ENCODE results near the gene ESR2.

DNA sequence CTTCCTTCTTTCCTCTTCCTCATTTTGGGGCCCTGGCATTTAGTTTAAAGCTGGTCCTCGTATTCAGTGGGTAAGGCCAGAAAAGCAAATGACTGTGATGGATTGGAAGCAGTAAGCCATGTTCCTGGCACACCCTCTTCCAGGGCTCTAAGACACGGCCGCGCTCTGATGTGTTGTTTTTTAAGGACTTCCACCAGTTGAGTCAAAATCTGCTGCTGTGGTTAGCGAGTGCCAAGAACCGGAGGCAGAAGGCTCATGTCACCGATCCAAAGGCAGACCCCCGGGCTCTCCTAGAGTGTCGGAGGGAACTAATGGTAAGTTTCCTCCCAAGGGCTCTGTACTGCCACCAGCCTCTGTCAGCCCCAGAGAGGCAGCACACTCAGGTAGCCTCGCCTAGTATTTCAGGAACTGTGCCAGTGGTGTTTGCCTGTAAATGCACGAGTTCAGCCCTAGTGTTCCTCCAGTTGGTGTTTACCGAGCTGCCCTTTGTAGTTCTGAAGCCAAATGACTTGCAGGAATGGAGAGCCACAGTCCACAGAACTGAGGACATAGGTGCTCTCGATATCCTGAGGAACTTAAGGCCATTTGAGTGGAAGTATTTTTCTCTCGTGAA is 72.7 kb downstream of the ESR2 start:
- TF ChIP-seq, protein P1, sequence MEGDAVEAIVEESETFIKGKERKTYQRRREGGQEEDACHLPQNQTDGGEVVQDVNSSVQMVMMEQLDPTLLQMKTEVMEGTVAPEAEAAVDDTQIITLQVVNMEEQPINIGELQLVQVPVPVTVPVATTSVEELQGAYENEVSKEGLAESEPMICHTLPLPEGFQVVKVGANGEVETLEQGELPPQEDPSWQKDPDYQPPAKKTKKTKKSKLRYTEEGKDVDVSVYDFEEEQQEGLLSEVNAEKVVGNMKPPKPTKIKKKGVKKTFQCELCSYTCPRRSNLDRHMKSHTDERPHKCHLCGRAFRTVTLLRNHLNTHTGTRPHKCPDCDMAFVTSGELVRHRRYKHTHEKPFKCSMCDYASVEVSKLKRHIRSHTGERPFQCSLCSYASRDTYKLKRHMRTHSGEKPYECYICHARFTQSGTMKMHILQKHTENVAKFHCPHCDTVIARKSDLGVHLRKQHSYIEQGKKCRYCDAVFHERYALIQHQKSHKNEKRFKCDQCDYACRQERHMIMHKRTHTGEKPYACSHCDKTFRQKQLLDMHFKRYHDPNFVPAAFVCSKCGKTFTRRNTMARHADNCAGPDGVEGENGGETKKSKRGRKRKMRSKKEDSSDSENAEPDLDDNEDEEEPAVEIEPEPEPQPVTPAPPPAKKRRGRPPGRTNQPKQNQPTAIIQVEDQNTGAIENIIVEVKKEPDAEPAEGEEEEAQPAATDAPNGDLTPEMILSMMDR (IDR thresholded peaks at IDR 0.05; ENCODE audit: low read depth, low read length, poor library complexity, severe bottlenecking), result no peak
- TF ChIP-seq EZH2phosphoT487 (IDR thresholded peaks at IDR 0.05; ENCODE audit: borderline replicate concordance, low read length), result no peak

Data from DOHH2 (cell line).